HG03135 (cell line): ENCODE results near the gene CAMSAP1.

Experiments
- ATAC-seq: cut with Tn5 transposase; IDR thresholded peaks from one replicate; pipeline ENCODE4 v1.9.1; 2021; ENCODE audit warnings: mild to moderate bottlenecking, moderate library complexity; ENCODE audit not compliant: unreplicated experiment

Gene CAMSAP1

DNA sequence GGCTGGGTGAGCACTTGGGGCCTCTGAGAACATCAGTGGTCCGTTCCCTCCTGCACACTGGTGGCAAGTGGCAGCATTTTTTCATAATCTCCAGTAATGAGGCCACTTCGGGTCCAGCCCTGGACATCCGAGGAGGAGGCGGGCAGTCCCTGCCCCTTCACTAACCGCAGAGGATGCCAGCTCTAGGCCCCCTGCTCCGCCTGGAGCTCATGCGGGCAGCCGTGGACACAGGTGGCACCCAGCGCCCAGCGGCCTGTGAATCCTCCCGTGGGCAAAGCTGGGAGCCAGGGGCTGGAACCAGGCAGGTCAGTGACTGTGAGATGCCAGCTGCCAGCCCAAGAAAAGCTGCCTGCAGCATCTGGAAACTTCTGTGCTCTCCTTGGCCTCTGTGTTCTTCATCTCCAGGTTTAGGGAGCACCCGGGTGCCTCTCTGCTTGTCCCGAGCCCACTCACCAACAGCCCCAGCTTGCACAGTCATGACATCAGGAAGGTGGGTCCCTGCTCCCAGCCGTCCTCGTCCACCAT lies 112.9 kb downstream of the CAMSAP1 start:
- ATAC-seq = no peak

DNA sequence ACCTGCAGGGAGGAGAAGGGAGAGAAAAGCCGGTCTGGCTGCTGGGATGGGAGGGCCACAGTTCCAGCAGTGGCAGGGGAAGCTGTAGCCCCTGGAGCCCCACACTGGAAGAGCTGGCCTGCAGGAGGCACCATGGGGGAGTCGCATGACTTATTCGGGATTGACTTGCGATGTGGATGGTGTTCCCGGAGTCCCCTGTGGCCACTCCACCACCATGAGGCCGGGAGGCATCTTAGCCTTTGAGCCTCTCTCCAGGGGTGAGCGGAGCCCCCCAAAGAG lies 113.3 kb downstream of the CAMSAP1 start:
- no peak for ATAC-seq

DNA sequence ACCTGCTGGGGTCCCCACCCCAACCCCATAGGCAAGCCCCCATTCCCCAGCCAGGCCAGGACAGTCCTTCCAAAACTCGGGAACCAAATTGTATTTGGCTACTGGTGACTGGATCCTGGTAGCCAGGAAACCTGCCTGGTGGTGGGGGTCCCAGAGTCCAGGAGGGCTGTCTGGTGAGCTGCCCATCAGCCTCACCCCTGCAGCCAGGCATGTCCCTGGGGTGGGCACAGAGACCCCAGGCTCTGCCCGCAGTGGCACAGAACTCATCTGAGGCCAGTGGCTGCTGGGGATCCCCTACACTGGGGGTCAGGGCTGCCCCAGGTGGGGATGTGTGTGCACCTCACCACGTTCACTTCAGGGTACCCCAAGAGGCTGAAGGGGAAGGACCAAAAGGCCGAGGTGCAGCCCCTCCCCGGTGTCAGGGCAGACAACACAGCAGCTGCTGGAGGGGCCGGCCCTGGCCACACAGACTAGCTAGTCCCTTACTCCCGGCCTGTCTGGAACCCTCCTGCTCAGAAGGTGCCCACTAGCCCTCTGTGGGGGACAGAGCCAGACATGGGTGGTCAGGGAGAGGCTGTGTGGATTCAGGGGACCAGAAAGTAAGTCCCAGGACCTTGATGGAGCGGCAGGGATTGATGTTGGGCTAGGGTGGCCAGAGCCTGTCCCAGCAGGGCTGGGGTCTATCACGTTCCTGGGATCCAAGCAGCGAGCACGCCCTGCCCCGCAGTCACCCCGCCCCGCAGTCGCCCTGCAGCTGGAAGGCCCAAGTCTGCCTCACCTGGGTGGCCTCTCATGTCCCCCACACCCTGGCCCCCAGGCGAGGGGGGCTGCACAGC lies 113.9 kb downstream of the CAMSAP1 start:
- ATAC-seq = no peak

DNA sequence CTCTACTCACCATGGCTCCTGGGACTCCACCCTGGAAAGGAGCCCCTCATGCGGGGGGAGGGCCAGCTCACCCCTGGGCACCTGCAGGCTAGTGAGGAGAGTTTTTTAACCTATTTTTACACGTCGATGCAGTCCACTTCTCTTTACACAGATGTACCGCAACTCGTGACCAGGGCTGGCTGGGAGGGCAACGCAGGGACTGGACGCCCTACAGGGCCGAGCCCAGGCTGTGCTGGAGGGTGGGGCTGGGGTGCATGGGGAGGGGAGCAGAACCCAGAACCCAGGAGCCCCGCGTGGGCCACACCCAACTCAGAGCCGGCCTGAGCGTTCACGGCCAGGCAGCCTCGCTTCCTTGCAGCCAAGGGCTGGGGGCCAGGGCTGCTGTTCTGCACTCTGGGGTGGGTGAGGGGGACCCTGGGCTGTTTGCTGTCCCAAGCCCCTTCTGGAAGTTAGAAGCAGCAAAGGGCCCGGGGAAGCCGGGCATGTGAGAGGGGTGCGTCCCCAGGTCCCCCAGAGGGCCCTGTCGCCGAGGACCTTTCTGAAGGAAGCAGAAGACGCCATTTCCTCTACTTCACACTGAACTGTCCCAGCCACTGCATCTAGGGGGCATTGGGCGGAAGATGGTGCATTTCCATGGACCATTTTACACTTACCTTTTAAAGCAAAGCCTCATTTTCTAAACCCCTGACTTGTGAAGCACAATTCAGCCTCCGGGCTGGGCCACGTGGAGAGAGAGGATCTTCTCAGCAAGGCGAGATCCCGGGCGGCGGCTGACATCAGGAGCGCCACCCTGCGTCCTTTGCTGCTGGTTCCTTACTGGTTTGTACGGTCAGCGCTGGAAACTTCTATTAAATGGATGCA lies 114.8 kb downstream of the CAMSAP1 start:
- ATAC-seq = no peak

DNA sequence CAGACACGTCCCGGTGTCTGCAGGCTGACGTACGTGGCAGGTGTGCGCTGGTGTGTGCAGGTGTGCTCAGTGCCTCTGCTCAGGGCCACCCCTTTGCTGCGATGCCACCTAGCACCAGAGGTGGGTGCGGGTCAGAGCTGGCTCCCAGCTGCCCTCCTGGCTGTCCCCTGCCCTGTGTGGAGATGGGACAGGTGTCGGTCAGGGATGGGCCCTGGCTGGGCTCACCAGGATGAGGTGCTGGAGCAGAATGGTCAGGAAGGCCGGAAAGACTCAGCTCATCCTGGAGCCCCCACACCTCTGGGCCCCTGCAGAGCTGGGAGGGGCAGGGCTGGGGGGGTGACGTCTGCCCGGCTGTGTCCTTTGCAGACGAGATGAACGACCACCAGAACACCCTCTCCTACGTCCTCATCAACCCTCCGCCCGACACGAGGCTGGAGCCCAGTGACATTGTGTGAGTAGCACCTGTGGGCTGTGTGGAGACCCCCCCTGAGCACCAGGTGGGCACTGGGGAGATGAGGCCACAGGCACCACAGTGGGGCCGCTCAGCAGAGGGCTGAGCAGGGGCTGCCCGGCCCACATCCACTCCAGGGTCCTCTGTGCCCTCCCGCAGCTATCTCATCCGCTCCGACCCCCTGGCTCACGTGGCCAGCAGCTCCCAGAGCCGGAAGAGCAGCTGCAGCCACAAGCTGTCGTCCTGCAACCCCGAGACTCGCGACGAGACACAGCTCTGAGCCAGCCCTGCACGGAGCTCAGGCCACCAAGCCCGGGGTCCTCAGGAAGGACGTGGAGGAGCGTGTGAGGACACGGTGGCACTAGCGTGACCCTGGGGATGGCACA lies 115.7 kb downstream of the CAMSAP1 start:
- ATAC-seq = no peak

DNA sequence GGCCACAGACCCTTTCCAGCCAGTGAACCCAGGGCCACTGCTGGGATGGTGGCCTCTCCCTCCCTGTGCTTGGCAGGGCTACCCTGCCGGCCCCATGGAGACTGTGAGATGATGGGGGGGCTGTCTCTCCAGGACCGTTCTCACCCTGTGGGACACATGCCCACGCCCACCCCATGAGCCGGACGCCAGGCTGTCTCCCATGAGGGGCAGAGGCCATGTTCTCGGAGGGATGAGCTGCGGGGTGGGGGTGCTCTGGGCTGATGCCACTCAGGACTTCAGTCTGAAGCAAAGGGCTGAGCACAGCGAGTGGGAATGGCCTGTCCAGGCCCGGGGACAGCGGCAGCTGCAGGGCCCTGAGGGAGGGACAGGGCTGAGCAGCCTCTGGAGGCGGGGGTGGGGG lies 116.5 kb downstream of the CAMSAP1 start:
- no peak for ATAC-seq

DNA sequence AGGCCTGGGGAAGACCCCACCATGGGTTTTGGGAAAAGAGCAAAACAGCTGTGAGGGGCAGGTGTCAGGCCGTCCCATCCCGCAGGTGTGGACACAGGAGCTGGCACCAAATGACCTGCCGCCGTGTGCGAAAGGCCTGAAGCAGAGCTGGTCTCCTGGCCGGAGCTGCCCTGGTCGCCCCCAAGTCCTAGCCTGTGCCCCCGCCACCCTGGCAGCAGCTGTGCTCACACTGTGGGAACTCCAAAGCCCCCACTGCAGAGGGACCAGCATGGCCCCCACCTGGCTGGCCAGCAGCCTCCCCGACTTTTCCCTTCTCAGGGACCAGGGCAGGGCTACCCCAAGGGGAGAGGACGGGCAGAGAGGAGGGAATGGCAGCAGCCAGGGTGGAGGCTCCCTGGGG lies 117.0 kb downstream of the CAMSAP1 start:
- ATAC-seq = no peak

DNA sequence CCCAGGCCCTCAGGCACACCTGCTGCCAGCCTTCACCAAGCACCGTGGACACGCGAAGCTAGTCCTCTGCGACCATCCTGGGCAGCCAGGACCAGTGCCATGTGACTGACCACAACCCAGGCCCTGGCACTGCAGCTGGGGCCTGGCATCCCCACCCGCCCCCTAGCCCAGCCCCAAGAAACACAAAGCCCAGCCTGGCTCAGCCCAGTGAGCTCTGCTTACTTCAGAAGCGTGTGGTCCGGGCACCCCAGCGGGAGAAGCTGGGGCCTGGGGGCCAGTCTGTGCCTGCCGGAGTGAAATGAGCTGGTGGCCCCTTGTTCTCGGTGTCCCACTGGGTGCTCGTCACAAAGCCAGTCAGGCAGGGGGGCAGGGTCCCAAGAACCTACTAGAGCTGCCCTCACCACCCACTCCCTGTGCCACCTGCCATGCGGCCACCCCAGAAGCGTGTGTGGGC lies 117.5 kb downstream of the CAMSAP1 start:
- ATAC-seq = no peak

DNA sequence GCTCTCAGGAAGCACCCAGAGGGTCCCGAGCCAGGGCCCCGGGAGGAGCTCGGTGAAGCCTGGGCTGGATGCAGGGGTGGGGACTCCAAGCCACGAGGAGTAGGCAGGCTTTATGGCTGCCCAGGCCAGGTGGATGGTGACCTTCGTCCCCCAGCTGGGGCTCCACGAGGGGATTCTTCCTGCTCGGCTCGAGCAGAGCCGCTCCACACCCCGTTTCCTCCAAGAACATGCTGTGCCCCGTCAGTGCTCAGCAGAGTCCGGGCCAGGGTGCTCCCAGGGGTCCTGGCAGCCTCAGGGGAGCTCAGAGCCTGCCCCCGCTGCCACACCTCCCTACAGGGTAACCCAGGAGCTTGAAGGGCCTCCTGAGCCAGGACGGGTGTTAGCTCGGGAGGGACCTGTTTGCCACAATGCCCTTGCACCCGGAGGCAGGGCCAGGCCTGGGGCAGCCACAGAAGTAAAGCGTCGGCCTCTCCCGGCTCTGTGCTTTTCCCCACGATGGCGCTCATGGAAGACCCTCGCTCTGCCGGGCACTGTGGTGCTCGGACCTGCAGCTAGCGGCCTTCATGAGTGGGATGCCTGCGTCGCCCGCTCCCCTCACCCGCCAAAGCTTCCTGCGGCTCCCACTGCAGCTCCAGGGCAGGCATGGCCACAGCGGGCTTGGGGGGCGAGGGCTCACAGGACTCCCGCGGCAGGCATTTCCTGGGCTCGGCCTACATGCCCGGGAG lies 118.6 kb downstream of the CAMSAP1 start:
- ATAC-seq = no peak

DNA sequence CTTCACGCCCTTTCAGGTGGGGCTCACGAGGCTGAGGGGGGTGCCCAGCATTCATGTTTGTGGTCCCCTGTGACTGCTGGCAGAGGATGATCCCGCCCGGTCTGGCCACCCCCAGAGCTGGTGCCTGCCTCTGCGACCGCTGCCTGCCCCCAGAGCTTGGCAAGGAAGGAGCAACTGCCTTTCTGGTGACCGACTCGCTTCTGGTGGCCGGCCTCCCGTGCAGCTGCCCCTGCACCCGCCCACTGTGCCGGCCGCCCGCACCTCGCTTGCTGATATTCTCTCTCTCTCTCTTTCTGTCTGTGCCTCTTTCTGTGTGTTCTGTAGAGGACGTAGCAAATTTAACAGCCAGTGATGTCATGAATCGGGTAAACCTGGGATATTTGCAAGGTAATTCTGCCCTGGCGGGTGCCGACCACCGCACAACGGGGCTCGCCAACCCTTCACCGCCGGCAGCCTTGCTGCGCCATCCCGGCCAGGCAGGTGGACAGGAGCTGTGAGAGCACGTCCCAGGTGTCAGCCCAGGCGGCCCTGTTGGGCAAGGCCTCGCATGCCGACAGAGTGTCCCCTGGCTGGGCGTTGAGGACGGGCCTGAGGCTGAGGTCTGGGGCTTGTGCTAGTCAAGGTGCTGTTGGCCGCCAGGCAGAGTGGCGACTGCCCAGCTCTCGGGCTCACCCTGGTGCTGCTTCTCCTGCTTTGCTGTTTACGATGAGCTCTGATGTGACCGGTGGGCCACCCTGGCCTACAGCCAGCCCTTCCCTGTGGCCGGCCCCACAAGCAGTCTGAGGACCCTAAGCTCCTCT lies 119.4 kb downstream of the CAMSAP1 start:
- ATAC-seq = no peak

DNA sequence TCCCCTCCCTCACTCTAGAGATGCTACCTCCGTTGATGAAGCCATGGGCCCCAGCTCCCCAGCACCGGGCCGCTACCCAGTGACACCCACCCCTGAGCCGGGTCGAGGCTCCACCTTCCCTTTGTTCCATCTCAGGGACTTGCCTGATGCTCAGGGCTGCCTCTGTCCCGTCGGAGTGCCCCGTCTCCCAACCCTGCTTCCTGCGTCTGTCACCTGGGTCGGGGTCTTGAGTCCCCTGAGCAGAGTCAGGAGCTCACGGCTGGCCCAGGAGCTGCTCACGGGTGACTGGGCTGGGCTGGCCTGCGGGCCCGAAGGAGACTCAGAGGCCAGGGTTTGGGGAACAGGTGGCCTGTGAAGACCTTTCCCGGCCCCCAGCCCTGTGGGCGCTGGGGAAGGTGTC lies 120.0 kb downstream of the CAMSAP1 start:
- ATAC-seq = no peak

DNA sequence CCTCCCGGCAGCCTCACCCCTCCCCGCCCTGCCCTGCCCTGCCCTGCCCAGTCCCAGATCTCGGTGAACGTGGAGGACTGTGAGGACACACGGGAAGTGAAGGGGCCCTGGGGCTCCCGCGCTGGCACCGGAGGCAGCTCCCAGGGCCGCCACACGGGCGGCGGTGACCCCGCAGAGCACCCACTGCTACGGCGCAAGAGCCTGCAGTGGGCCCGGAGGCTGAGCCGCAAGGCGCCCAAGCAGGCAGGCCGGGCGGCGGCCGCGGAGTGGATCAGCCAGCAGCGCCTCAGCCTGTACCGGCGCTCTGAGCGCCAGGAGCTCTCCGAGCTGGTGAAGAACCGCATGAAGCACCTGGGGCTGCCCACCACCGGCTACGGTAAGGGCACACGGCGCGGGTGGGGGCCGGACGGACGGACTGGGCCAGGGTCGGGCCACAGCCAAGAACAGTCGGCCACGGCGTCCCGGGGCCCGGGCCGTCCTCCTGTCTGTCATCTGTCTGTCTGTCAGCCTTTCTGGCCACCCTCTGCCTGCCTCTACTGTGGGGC lies 121.1 kb downstream of the CAMSAP1 start:
- no peak for ATAC-seq

DNA sequence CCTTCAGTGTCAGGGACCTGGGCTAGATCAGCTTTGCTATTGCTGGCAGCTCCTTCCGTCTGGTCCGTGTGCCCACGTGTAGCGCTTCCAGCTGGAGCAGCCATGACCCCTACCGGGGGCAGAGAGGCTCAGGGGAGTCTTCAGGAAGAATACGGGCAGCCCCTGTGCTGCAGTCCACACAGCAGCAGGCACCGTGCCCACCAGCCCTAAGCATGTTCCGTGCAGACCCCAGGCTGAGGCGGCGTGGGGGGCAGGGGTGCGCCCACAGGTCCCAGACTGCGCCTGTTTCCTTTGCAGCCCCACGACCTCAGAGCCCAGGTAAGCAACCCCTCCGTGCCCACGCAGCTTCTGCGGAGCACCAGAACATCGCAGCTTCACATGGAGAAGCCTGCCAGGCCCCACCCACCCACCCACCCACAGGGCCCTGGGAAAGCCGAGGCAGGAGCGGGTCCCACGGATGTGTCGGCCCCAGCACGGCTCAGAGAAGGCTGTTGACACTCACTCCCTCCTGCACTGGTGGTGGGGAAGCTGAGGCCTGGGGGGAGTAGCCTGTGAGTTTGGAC lies 122.3 kb downstream of the CAMSAP1 start:
- no peak for ATAC-seq

DNA sequence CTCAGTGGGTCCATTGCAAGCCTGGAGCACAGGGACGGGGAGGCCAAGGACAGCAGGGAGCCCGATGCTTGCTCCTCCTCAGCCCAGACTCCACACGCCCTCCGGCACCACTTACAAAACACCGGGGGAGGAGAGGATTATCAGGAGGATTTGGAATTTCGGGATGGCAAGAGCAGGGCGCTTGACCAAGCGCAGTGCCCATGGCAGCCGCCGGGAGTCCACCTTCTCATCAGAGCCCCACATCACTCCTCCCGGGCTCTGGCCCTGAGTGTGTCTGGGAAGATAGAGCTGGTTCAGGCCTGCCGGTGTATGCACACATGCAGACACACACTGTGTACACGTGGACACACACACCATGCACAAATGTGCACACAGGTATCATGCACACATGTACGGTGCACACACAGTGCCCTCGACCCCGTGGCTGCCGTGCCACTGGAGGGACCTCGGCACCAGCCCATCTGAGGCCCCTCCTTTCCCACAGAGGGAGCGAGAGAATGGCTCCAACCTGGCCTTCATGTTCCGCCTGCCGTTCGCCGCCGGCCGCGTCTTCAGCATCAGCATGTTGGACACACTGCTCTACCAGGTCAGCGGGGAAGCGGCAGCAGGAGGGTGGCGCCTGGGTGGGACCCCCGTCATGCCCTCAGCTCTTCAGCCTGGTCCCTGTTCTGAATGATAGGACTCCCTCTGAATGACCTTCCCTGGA lies 123.7 kb downstream of the CAMSAP1 start:
- ATAC-seq = no peak

DNA sequence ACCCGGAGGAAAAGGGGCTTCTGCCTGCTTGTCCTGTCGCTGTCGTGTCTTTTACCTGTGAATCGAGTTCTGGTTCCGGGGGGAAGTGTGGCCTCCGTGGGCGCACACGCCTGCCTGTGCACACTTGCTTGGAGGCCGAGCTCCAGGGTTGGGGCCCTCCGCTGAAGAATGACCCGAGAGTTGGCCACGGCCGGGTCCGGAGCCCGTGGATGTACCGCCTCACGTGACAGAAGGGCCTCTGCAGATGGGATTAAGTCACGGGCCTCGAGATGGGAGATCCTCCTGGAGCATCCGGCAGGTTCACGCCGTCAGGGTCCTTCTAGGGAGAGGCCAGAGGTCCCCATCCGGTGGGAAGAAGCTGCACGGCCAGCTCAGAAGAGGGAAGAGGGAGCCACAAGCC lies 124.4 kb downstream of the CAMSAP1 start:
- ATAC-seq = no peak

DNA sequence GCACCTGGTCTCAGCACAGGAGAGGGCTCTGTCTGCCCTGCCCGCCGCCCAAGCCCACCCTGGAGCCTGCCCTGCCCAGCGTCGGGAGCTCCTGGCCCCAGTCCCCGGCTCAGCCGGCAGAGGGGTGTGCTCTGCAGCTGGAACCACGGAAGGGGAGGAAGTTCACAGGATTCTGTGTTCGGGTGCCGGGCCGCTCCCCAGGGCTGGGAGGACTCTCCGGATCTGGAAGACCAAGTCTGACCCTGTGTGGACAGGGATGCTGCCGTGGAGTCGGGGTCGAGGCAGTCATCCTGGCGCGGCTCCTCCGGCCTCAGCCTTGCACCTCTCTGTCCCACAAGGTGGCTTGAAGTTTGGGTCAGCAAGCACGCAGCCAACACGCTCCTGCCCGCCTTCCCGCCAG lies 126.7 kb downstream of the CAMSAP1 start:
- ATAC-seq = no peak

DNA sequence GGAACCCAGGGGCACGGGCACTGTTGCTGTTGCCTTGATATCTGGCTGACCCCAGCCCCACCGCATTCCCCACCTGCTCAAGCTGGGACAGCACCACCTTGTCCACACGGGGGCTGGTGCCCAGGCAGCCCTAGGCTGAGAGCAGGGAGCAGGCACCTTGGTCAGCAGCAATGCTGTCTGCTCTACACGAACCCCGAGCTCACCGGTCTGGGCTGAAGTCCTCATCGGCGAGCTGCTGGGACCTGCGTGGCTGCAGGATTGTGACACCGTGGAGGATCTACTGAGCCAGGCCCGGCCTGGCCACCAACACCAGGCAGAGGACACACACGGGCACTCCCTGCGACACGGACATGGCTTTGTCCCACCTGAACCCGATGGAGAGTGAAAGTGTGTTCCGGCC lies 127.3 kb downstream of the CAMSAP1 start:
- no peak for ATAC-seq

DNA sequence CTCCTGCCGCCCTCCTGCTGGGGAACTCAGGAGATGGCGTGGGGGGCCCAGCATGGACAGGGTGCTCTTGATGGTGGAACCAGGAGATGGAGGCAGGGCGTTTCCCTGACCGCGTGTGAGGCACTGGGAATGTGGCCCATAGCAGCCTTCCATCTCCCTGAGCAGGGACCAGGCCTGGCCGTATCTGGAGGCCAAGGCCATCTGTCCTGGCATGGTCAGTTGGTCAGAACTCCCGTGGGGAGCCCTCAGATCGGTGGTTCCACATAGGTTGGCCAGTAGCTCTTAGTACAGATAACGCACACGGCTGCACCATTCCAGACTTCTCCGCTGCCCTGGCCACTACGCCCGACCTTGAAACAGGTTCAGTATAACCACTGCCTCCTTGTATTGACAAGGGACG lies 127.8 kb downstream of the CAMSAP1 start:
- no peak for ATAC-seq
